MCF 10A (cell line): ENCODE results near the gene CHMP6. TPM values are rescaled to one million over a fixed set of nuclear protein-coding genes. Genes with fewer than 3 reads are reported as not detected.

ENCODE experiments used
- BruUV-seq: library from RNA; stranded (reverse); fragments of 400-500 nt; replicated peaks from 2 replicates; lab custom pipeline; 2021; lab: Mats Ljungman, UMichigan
- CTCF ChIA-PET: fragments of 300-600 bp; sonication (Branson Sonifier 250); formaldehyde crosslinking; extraction: SDS; loops from one replicate; lab custom pipeline; 2021; ENCODE audit warnings: antibody characterized with exemption, inconsistent platforms; lab: Yijun Ruan, JAX
- POLR2A ChIA-PET: fragments of 300-600, 350-650 bp; sonication (Branson Sonifier 250); formaldehyde crosslinking; extraction: SDS; loops from one replicate; lab custom pipeline; 2020; ENCODE audit warnings: antibody characterized with exemption, inconsistent platforms; lab: Yijun Ruan, JAX
- DNase-seq: peaks from one replicate; pipeline ENCODE4 v3.0.0-alpha.2; 2018; ENCODE audit not compliant: unreplicated experiment
- H3K27ac Mint-ChIP-seq: one replicate; pipeline ENCODE4 v1.8.0; 2022; ENCODE audit warnings: mild to moderate bottlenecking, low read depth, mixed read lengths; ENCODE audit not compliant: unreplicated experiment
- H3K27me3 Mint-ChIP-seq: one replicate; pipeline ENCODE4 v1.8.0; 2022; ENCODE audit warnings: mixed read lengths; ENCODE audit not compliant: insufficient read depth, unreplicated experiment
- H3K36me3 Mint-ChIP-seq: one replicate; pipeline ENCODE4 v1.8.0; 2022; ENCODE audit warnings: mild to moderate bottlenecking, moderate library complexity, mixed read lengths; ENCODE audit not compliant: insufficient read depth, unreplicated experiment
- H3K4me1 Mint-ChIP-seq: one replicate; pipeline ENCODE4 v1.8.0; 2022; ENCODE audit warnings: mixed read lengths; ENCODE audit not compliant: insufficient read depth, unreplicated experiment
- H3K4me3 Mint-ChIP-seq: one replicate; pipeline ENCODE4 v1.8.0; 2022; ENCODE audit warnings: mild to moderate bottlenecking, moderate library complexity, mixed read lengths; ENCODE audit not compliant: unreplicated experiment
- H3K9me3 Mint-ChIP-seq: one replicate; pipeline ENCODE4 v1.8.0; 2022; ENCODE audit warnings: mixed read lengths; ENCODE audit not compliant: unreplicated experiment
- intact Hi-C: fragments of 100-400 bp; cut with micrococcal nuclease; formaldehyde crosslinking; loops from 2 replicates; pipeline ENCODE4 v1.14.1; 2022
- total RNA-seq: library from RNA; stranded (reverse); gene quantifications from 2 replicates; pipeline ENCODE4 v1.2.3, GENCODE V29; 2022
- TF ChIP-seq, protein P1 (sequence below): fragments of 200-600 bp; IDR thresholded peaks from one replicate; pipeline ENCODE4 v1.8.0; 2022; ENCODE audit warnings: antibody characterized with exemption, mild to moderate bottlenecking; ENCODE audit not compliant: unreplicated experiment

The CHMP6 gene
- total RNA-seq, 1 experiment from 2014 or later = 19.5 TPM

DNA sequence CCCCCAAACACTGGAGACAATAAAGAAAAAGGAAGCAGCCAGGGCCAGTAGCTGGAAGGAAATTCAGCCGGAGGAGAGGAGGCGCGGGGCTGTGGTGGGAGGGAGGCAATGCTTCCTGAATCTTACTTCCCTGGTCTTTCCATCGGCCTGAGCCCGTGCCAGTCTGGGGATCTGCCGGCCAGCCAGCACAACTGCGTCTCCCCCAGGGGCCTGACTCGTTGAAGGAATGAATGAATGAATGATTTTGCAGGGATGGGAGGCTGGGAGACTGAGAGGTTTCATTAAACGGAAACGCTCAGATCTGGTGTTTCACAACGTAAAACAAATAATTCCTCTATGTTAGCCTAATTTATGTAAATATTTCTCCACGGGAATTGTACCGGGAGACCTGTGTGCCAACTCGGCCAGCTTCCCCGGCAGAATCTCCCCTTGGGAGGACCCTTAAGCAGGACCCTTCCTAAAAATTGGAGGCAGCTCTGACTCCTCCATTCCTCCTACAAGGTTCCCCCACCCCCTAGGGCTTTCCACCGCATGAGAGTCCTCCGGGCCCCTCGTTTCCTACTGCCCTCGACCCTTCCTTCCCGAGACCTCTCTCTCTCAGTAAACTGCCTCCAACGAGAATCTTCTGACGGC is 42.0 kb downstream of the CHMP6 start:
- no peaks in the 10 kb centered on the region for H3K27me3 Mint-ChIP-seq
- H3K9me3 Mint-ChIP-seq = no peaks in the 10 kb centered on the region
- BruUV-seq = no TSS peak
- peaks cover 36% of the 10 kb centered on the region for H3K4me1 Mint-ChIP-seq
- TF ChIP-seq, protein P1, sequence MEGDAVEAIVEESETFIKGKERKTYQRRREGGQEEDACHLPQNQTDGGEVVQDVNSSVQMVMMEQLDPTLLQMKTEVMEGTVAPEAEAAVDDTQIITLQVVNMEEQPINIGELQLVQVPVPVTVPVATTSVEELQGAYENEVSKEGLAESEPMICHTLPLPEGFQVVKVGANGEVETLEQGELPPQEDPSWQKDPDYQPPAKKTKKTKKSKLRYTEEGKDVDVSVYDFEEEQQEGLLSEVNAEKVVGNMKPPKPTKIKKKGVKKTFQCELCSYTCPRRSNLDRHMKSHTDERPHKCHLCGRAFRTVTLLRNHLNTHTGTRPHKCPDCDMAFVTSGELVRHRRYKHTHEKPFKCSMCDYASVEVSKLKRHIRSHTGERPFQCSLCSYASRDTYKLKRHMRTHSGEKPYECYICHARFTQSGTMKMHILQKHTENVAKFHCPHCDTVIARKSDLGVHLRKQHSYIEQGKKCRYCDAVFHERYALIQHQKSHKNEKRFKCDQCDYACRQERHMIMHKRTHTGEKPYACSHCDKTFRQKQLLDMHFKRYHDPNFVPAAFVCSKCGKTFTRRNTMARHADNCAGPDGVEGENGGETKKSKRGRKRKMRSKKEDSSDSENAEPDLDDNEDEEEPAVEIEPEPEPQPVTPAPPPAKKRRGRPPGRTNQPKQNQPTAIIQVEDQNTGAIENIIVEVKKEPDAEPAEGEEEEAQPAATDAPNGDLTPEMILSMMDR = no peak
- ChIA-PET CTCF (interaction anchor here (3.0 kb wide), 1 partner anchor 10 kb away, joined by 17 read pairs; no protein-coding TSS in a partner anchor), POLR2A (interaction anchor here (0.8 to 1.9 kb wide), 7 partner anchors 8 to 205 kb away, joined by 3 to 7 read pairs (median 3); partner anchors contain the start of genes NDUFAF8 and TEPSIN)
- intact Hi-C loops = no loop called here
- no peak overlapping the region for H3K27ac Mint-ChIP-seq
- DNase-seq = no peak
- H3K36me3 Mint-ChIP-seq = peaks cover 32% of the 10 kb centered on the region
- peak overlapping the region; percentile 82 for H3K4me3 Mint-ChIP-seq

DNA sequence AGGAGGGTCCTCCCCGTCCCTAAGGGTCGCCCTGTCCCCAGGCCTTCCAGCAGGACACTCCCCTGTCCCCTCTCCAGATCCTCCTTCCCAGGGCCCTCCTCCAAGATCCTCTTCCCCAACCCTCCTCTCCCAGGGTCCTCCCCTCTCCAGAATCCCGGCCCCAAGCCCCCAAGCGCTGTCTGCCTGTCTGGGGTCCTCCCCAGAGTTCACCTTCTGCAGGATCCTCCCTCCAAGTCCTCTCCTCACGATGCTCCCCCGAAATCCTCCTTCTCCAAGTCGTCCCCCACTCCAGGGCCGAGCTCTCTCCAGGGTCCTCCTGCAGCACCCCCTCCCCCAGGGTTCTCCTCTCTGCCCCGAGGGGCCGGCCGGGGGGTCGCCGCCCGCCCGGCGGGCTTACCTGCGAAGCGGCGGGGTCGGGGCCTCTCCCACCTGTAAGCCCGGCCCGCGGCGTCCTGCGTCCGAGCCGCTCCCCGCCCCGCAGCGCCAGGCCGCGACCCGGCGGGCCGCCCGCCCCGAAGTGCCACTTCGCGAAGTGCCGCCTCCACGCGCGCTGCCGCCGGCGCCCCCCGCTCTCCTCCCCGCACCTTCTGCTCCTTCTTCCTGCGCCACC is 42.6 kb downstream of the CHMP6 start:
- Mint-ChIP-seq H3K27me3 (no peaks in the 10 kb centered on the region), H3K9me3 (no peaks in the 10 kb centered on the region), H3K27ac (no peak overlapping the region), H3K4me3 (peak overlapping the region; percentile 82), H3K4me1 (peaks cover 36% of the 10 kb centered on the region), H3K36me3 (peaks cover 32% of the 10 kb centered on the region)
- no TSS peak for BruUV-seq
- TF ChIP-seq, protein P1 = no peak
- no peak for DNase-seq
- POLR2A ChIA-PET = interaction anchor here (1.0 to 8.2 kb wide), 6 partner anchors 10 to 204 kb away, joined by 3 to 60 read pairs (median 6); partner anchors contain the start of genes NDUFAF8 and TEPSIN
- intact Hi-C loops = no loop called here
- CTCF ChIA-PET = interaction anchor here (3.0 kb wide), 1 partner anchor 10 kb away, joined by 17 read pairs; no protein-coding TSS in a partner anchor

DNA sequence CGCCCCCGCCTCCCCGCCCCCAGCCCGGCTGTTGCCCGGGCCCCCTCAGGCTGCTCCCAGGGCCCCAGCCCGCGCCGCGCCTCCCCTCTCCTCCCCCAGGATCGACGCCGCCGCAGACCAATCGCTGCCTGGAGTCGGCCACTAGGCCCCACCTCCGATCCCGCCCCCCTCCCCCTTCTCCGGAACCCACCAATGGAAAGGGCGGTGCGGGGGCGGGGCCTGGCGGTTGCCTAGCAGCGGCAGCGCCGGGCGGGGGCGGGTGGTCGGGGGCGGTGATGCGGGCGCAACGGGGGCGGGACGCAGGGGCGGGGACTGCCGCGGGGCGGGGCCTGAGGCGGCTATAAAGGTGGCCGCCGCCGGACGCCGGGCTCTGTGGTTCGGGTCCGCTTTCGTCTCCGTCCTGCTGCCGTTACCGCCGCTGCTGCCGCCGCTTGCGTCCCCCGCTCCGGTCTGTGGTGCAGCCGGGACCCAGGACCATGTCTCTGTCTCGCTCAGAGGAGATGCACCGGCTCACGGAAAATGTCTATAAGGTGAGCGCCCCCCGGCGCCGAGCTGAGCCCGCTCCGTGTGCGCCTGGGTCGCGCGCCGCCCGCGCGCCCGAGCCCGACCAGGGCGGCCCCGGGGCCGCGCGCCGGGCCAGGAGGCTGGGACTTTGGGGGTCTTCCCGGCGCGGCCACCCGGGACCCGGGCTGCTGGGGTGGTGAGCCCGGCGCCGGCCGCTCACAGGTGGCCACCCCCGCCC is 43.3 kb downstream of the CHMP6 start, which contains the start of gene BAIAP2:
Gene BAIAP2, plus strand, starts transcription at position 373 of the 742 bp plus-strand sequence. Its CDS starts 104 bp downstream, at position 477.
- no peaks in the 10 kb centered on the region for H3K27me3 Mint-ChIP-seq
- peaks cover 36% of the 10 kb centered on the region for H3K4me1 Mint-ChIP-seq
- CTCF ChIA-PET = interaction anchor here (3.0 kb wide), 1 partner anchor 11 kb away, joined by 17 read pairs; no protein-coding TSS in a partner anchor
- POLR2A ChIA-PET = interaction anchor here (0.8 to 8.2 kb wide), 6 partner anchors 9 to 60 kb away, joined by 4 to 60 read pairs (median 13); no protein-coding TSS in a partner anchor
- H3K9me3 Mint-ChIP-seq = no peaks in the 10 kb centered on the region
- peak; percentile 93 for DNase-seq
- H3K27ac Mint-ChIP-seq = peak within 1 kb of the TSS; percentile 79
- H3K36me3 Mint-ChIP-seq = peaks cover 36% of the 10 kb centered on the region
- TF ChIP-seq, protein P1 = no peak
- BruUV-seq = no TSS peak
- H3K4me3 Mint-ChIP-seq = peak within 1 kb of the TSS; percentile 82
- intact Hi-C loops = loop anchor here (1.0 kb wide), 1 partner anchor 60 kb away; no protein-coding TSS in a partner anchor
